Effector memory CD8-positive, alpha-beta T cell (primary cell): Measurements from ENCODE around the gene CYB561D1.

Experiments used
- ATAC-seq: fragments of 150-1000 bp; cut with Tn5 transposase; replicated peaks from 2 replicates; pipeline ENCODE4 v1.10.0; 2021; ENCODE audit warnings: mild to moderate bottlenecking, moderate library complexity
- DNase-seq, 3 experiments: peaks; one replicate each; pipeline ENCODE4 v3.0.0; 2021
- H3K27ac Mint-ChIP-seq, 2 donors: one replicate each; pipeline ENCODE4 v1.8.0; 2022; ENCODE audit warnings: mild to moderate bottlenecking in 2 of 2, mixed read lengths in 2 of 2, moderate library complexity in 2 of 2
- H3K27me3 Mint-ChIP-seq, 2 donors: one replicate each; pipeline ENCODE4 v1.8.0; 2022; ENCODE audit warnings: mixed read lengths in 2 of 2
- H3K36me3 Mint-ChIP-seq: one replicate; pipeline ENCODE4 v1.8.0; 2022; ENCODE audit warnings: mild to moderate bottlenecking, moderate library complexity, mixed read lengths; ENCODE audit not compliant: insufficient read depth
- H3K4me1 Mint-ChIP-seq, 2 donors: one replicate each; pipeline ENCODE4 v1.8.0; 2022; ENCODE audit warnings: low read depth in 2 of 2, mixed read lengths in 2 of 2
- H3K4me3 Mint-ChIP-seq, 2 donors: one replicate each; pipeline ENCODE4 v1.8.0; 2022; ENCODE audit warnings: mild to moderate bottlenecking in 2 of 2, mixed read lengths in 2 of 2, moderate library complexity in 2 of 2
- H3K9me3 Mint-ChIP-seq, 2 donors: one replicate each; pipeline ENCODE4 v1.8.0; 2022; ENCODE audit warnings: mixed read lengths in 2 of 2

CYB561D1 gene

GRCh38 chr1:109531826-109532364, 38.0 kb downstream of the CYB561D1 start:
- Mint-ChIP-seq H3K27ac (peak overlapping the region; percentile 85 to 86), H3K27me3 (peaks cover 0 to 9% of the 10 kb centered on the region in 2 donors), H3K9me3 (no peaks in the 10 kb centered on the region), H3K4me3 (peak overlapping the region; percentile 81 to 84), H3K36me3 (peaks cover 10% of the 10 kb centered on the region), H3K4me1 (peaks cover 13 to 14% of the 10 kb centered on the region in 2 donors)
- no peak for ATAC-seq
- DNase-seq = no peak

GRCh38 chr1:109532365-109533136, 38.7 kb downstream of the CYB561D1 start:
- DNase-seq (peak; percentile 91 to 94 (median 91)), ATAC-seq (peak; percentile 92)
- Mint-ChIP-seq H3K27me3 (peaks cover 0 to 6% of the 10 kb centered on the region in 2 donors), H3K9me3 (no peaks in the 10 kb centered on the region), H3K36me3 (peaks cover 10% of the 10 kb centered on the region), H3K4me1 (peaks cover 13 to 14% of the 10 kb centered on the region in 2 donors), H3K27ac (peak overlapping the region; percentile 85 to 86), H3K4me3 (peak overlapping the region; percentile 81 to 84)

- DNase-seq (no peak), ATAC-seq (no peak)
- peaks cover 14% of the 10 kb centered on the region for H3K36me3 Mint-ChIP-seq
- H3K27me3 Mint-ChIP-seq = no peaks in the 10 kb centered on the region
- H3K27ac Mint-ChIP-seq = no peak overlapping the region
- H3K4me1 Mint-ChIP-seq = peaks cover 13 to 14% of the 10 kb centered on the region in 2 donors
- no peaks in the 10 kb centered on the region for H3K9me3 Mint-ChIP-seq
- H3K4me3 Mint-ChIP-seq = no peak overlapping the region
Observed at GRCh38 chr1:109534307-109534858, 40.5 kb downstream of the CYB561D1 start.

- DNase-seq = no peak
- H3K27me3 Mint-ChIP-seq = no peaks in the 10 kb centered on the region
- no peak overlapping the region for H3K4me3 Mint-ChIP-seq
- ATAC-seq = no peak
- peaks cover 14% of the 10 kb centered on the region for H3K36me3 Mint-ChIP-seq
- peak overlapping the region in 1 of 2 donors; percentile 13 for H3K27ac Mint-ChIP-seq
- H3K4me1 Mint-ChIP-seq = peaks cover 13 to 14% of the 10 kb centered on the region in 2 donors
- no peaks in the 10 kb centered on the region for H3K9me3 Mint-ChIP-seq
Observed at GRCh38 chr1:109535481-109535880, 41.6 kb downstream of the CYB561D1 start.

- no peaks in the 10 kb centered on the region for H3K9me3 Mint-ChIP-seq
- H3K27me3 Mint-ChIP-seq = no peaks in the 10 kb centered on the region
- peaks cover 12% of the 10 kb centered on the region in 2 donors for H3K4me1 Mint-ChIP-seq
- no peak overlapping the region for H3K27ac Mint-ChIP-seq
- H3K4me3 Mint-ChIP-seq = no peak overlapping the region
- no peak for DNase-seq
- H3K36me3 Mint-ChIP-seq = peaks cover 14% of the 10 kb centered on the region
- no peak for ATAC-seq
Observed at GRCh38 chr1:109535971-109536491, 42.1 kb downstream of the CYB561D1 start.

GRCh38 chr1:109537450-109538178, 43.7 kb downstream of the CYB561D1 start:
- no peak for ATAC-seq

GRCh38 chr1:109538827-109539555, 45.1 kb downstream of the CYB561D1 start:
- Mint-ChIP-seq H3K36me3 (peaks cover 4% of the 10 kb centered on the region), H3K4me1 (no peaks in the 10 kb centered on the region), H3K4me3 (no peak overlapping the region), H3K27ac (no peak overlapping the region), H3K27me3 (no peaks in the 10 kb centered on the region), H3K9me3 (no peaks in the 10 kb centered on the region)
- DNase-seq (no peak), ATAC-seq (no peak)

More at GRCh38 chr1:109537450-109538178, 43.7 kb downstream of the CYB561D1 start:
- Mint-ChIP-seq H3K4me1 (peaks cover 2 to 5% of the 10 kb centered on the region in 2 donors), H3K9me3 (no peaks in the 10 kb centered on the region), H3K4me3 (no peak overlapping the region), H3K27ac (no peak overlapping the region), H3K36me3 (peaks cover 4% of the 10 kb centered on the region), H3K27me3 (no peaks in the 10 kb centered on the region)
- DNase-seq = no peak

GRCh38 chr1:109539676-109540075, 45.8 kb downstream of the CYB561D1 start, which contains the start of gene GPR61:
TSS of gene GPR61 (plus strand) at chr1:109539872. CDS start at chr1:109543023, 3,151 bp downstream.
- ATAC-seq = no peak
- Mint-ChIP-seq H3K36me3 (peaks cover 4% of the 10 kb centered on the region), H3K4me3 (no peak within 1 kb of the TSS), H3K27me3 (no peaks in the 10 kb centered on the region), H3K4me1 (no peaks in the 10 kb centered on the region), H3K9me3 (no peaks in the 10 kb centered on the region), H3K27ac (no peak within 1 kb of the TSS)
- DNase-seq = no peak

- Mint-ChIP-seq H3K36me3 (peaks cover 4% of the 10 kb centered on the region), H3K27me3 (no peaks in the 10 kb centered on the region), H3K4me3 (no peak overlapping the region), H3K9me3 (no peaks in the 10 kb centered on the region), H3K4me1 (peaks cover 0 to under 1% of the 10 kb centered on the region in 2 donors), H3K27ac (no peak overlapping the region)
- DNase-seq (no peak), ATAC-seq (no peak)
Observed at GRCh38 chr1:109541102-109541501, 47.2 kb downstream of the CYB561D1 start.

GRCh38 chr1:109542657-109543056, 48.8 kb downstream of the CYB561D1 start:
- DNase-seq = no peak
- Mint-ChIP-seq H3K27me3 (no peaks in the 10 kb centered on the region), H3K27ac (no peak overlapping the region), H3K36me3 (peaks cover 6% of the 10 kb centered on the region), H3K4me3 (no peak overlapping the region), H3K4me1 (peaks cover 6 to 16% of the 10 kb centered on the region in 2 donors), H3K9me3 (no peaks in the 10 kb centered on the region)
- ATAC-seq = no peak

GRCh38 chr1:109543283-109543987, 49.5 kb downstream of the CYB561D1 start:
- no peak for DNase-seq
- Mint-ChIP-seq H3K27me3 (no peaks in the 10 kb centered on the region), H3K4me3 (no peak overlapping the region), H3K9me3 (no peaks in the 10 kb centered on the region), H3K36me3 (peaks cover 14% of the 10 kb centered on the region), H3K27ac (no peak overlapping the region), H3K4me1 (peaks cover 10 to 21% of the 10 kb centered on the region in 2 donors)
- ATAC-seq = no peak

GRCh38 chr1:109543988-109544735, 50.3 kb downstream of the CYB561D1 start:
- Mint-ChIP-seq H3K27me3 (no peaks in the 10 kb centered on the region), H3K4me3 (no peak overlapping the region), H3K9me3 (no peaks in the 10 kb centered on the region), H3K4me1 (peaks cover 15 to 27% of the 10 kb centered on the region in 2 donors), H3K27ac (no peak overlapping the region), H3K36me3 (peaks cover 14% of the 10 kb centered on the region)
- DNase-seq (no peak), ATAC-seq (no peak)
